HG03066 (cell line): Measurements from ENCODE around the gene PSMG2.

Experiments
- ATAC-seq: cut with Tn5 transposase; IDR thresholded peaks from one replicate; pipeline ENCODE4 v1.9.1; 2021; ENCODE audit warnings: low read depth; ENCODE audit not compliant: unreplicated experiment

PSMG2 gene

DNA sequence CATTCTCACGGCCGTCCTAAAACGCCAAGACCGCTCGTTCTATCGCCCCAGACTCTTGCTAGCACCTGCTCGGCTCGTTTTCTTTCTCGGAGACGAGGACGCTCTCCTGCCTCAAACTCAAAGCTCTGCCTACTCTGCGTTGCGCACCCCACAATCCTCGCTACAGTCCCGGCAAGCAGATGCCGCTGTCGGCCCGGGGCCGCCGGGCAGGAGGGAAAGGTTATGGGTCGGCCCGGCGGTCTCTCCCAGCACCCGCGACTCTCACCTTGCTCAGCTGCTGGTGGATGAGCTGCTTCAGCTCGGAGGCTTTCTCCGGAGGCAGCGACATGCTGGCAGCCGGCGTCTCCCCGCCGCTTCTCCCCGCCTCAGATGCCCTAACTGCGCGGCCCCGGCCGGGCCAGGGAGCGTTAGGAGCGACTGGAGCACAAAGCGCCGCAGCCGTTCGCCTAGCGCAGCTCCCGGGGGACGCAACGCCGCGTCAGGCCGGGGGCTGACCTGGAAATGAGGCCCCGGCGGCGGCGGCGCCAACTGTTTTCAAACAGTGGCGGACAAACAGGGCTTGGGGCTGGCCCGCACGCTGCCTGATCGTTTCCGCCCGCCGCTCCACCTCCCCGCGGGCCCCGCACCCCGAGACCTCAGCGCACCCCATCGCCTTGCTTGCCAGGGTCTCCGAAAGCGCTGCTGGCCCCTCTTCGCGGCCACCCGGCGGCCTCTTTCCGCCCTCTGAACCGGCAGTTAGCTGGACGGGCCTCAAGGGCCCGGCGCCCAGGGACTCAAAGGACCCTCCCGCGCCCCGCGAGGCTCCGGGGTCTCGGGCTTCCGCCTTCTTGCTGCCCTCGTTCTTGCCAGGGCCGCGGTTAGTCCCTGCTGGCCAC is at the start of gene PSMG2, which contains the start of gene CEP76:
Gene PSMG2, plus strand, starts transcription at position 822 of the 875 bp plus-strand sequence. CDS start 66 bp downstream, outside the sequence.
Gene CEP76, minus strand, starts transcription at position 503 of the 875 bp plus-strand sequence. Its CDS starts 175 bp downstream, at position 328.
- ATAC-seq = peak; percentile 84

DNA sequence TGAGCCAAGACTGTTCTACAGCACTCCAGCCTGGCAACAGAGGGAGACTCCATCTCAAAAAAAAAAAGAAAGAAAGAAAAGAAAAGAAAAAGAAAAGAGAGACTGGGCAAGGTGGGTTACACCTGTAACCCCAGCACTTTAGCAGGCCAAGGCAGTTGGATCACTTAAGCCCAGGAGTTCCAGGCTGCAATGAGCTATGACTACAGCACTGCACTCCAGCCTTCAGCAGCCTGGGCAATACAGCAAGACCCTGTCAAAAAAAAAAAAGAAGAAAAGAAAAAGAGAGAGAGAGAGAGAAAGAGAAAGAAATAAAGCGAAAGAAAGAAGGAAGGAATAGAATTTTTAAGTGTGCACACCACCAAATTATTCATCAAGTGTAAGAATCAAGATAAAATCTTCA is 47.9 kb upstream of the PSMG2 start:
- ATAC-seq = no peak

- no peak for ATAC-seq
Measured at GRCh38 chr18:12656605-12656937, 46.3 kb upstream of the PSMG2 start.

DNA sequence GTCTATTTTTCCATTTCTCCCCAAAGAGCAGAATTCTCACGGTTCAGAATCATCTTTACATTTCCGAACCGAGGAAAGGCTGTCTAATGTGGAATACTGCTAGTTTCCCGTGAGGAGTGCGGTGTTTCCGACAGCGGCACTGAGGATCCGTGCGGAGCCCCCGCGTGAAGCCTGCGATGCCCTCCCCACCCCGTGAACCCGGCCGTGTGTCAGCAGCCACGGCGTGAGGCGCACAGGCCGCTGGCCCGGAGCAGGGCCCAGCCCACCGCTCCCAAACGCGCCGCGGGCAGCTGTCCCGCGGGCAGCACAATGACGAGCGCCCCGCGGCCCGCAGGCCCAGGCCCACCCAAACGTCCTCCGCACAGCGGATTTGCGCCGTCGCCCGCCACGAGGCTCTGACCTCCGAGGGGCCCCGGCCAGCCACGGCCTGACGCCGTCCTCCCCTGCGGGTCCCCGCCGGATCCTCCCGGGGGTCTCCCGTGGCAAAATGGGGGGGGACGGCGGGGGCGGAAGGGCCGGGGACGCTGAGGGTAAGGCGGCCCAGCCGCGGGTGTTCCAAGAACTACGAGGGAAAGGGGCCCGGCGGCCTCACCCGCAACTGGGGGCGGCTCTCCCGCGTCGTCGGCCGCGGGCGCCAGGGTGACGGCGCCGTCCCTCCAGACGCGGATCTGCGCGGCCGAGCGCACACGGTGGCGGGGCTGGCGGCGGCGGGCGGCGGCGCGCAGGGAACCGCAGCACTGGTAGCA is 45.7 kb upstream of the PSMG2 start:
- peak; percentile 31 for ATAC-seq

DNA sequence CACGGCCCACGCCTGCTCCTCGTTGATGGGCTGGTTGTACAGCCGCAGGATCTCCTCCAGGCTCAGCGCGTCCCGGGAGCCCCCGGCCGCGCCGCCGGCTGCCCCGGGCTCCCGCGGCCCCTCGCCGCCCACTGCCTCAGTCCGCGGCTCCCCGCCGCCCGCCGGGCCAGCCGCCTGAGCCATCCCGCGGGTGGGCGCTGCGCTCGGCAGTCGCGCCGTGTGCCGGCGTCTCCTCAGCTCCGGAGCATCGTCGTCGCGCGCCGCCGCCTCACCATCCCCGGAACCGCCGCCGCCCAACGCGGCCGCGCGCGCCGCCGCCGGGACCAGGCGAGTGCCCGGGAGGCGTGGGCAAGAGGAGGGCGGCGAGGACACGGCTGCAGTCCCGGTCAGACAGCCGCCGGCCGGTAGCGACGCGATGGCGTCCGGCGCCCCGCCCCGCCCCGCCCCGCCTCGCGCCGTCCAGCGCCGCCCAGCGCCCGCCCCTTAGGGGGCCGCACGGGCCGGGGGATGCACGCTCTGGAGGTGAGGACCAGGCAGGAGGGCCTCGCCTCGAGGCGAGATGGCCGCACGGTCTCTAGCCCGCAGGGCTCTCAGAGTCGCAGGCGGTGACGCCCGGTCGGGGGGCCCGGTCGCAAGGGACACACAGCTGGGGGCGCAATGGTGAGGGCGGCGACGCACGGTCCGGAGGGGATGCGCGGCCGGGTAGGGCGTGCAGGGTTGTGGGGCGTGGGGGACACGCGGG is 45.0 kb upstream of the PSMG2 start, which contains the start of gene SPIRE1:
Gene SPIRE1, minus strand, starts transcription at position 424 of the 742 bp plus-strand sequence. Its CDS starts 241 bp downstream, at position 183.
- ATAC-seq = peak; percentile 67

DNA sequence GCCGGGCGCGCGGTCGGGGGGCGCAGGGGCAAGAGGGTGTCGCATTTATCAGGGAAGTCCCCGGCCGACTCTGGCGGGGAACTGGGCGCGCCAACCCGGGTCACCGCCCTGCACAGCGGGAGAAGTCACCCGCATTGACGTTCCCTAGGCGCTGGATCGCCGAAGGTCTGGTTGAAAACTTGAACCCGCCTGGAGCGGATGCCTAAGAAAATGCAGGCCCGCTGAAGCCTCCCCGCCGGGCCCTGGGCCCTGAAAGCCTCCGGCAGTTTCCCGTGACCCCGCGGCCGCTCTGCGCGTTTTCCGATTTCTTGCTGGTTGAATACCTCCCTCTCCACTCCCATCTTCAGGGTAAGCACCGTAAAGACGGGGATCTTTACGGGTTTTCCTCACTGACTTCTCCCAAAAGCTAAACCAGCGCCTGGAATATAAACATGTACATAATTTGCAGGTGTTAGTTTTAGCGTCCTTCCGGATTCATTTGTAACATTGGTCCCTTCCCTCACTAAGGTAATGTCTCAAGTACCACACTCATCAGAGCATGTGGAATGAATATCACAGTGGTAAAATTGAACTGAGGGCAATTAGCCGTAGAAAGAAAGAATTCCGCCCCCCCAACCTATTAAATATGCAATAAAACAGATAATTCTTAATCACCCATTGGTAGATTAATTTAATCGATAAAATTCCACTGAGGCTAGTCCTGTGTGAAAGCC is 44.3 kb upstream of the PSMG2 start:
- ATAC-seq = peak; percentile 22

GRCh38 chr18:12659904-12660605 is 42.8 kb upstream of the PSMG2 start:
- ATAC-seq = no peak

DNA sequence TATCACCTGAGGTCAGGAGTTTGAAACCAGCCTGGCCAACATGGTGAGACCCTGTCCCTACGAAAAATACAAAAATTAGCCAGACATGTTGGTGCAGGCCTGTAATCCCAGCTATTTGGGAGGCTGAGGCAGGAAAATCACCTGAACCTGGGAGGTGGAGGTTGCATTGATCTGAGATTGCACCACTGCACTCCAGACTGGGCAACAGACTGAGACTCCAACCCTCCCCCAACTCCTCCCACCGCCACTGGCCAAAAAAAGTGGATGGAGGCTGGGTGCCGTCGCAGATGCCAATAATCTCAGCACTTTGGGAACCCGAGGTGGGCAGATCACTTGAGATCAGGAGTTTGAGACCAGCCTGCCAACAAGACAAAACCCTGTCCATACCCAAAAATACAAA is 34.8 kb upstream of the PSMG2 start:
- no peak for ATAC-seq

- ATAC-seq = no peak
Measured at GRCh38 chr18:12679183-12679786, 23.6 kb upstream of the PSMG2 start.

DNA sequence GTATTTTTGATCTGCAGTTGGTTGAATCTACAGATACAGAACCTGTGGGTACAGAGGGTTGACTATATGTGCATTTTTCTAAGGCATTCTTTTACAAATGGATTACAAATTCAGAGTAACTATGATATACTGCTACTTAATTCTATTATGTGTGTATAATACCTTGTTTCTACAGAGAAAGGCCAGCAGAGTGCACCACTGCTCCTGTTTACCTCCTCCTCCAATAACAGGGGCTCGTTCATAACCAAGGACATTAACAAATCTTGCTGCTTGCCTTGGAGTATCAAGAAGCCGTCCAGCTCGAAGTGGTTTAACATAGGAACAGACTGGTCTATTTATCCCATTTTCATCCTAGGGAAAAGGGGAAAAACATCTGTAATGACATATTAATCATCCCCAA is 16.7 kb upstream of the PSMG2 start:
- no peak for ATAC-seq

GRCh38 chr18:12689256-12689850 is 13.5 kb upstream of the PSMG2 start:
- no peak for ATAC-seq

GRCh38 chr18:12692206-12692605 is 10.6 kb upstream of the PSMG2 start:
- no peak for ATAC-seq

GRCh38 chr18:12694032-12694431 is 8.8 kb upstream of the PSMG2 start:
- no peak for ATAC-seq

- ATAC-seq = no peak
Measured at GRCh38 chr18:12699747-12700146, 3.1 kb upstream of the PSMG2 start.

- ATAC-seq = no peak
Measured at GRCh38 chr18:12701161-12701560, 1.7 kb upstream of the PSMG2 start.

GRCh38 chr18:12703096-12703567 is 290 bp downstream of the PSMG2 start:
- ATAC-seq = no peak

DNA sequence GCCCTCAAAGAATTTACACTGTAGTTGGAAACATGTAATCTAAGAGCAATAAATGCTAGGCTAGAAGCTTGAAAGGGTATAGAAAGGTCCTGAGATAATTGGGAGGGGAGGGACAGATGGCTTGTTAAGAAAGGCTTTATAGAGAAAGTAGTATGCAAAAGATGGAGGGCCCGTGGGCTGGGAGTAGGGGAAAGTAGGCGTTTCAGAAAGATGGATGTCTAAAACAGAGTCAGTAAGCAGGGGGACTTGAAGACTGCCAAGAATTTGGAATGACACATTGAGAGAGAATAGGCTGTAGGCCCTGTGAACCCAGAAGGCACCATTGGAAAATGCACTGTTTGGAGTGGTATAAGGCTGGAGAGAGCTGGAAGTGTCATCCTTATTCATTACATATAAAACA is 822 bp downstream of the PSMG2 start:
- no peak for ATAC-seq

DNA sequence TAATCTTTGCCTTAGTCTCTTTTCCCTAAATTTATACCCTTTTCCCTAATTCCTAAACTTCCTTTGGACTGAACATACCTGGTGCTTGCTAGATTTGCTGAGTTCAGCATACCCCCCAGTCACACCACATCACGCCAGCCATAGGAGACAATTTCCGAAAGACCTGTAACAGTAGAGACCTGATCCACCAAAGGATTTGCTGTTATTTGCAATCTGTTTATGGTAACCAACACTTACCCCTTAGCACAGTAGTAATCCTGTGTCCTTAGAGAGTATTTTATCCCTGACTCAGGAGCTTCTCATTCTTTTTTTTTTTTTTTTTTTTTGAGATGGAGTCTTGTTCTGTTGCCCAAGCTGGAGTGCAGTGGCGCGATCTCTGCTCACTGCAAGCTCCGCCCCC is 8.6 kb downstream of the PSMG2 start:
- ATAC-seq = no peak
